Smooth muscle cell (in vitro differentiated cells): ENCODE data around the gene PARD3B. TPM values are rescaled to one million over a fixed set of nuclear protein-coding genes. Genes with fewer than 3 reads are reported as not detected.
A peak's percentile ranks its signal among the peaks of the same experiment; 100 is the strongest.

Experiments
- DNase-seq: peaks from one replicate; lab custom pipeline; 2025; ENCODE audit not compliant: unreplicated experiment; lab: John Stamatoyannopoulos, UW
- H2AFZ ChIP-seq: fragments of 200-600 bp; sonication (generic); 2 replicates; pipeline ENCODE4 v1.6.0; 2016; ENCODE audit warnings: antibody characterized with exemption, low read depth, mild to moderate bottlenecking
- H3F3A ChIP-seq: fragments of 200-600 bp; sonication (generic); 2 replicates; pipeline ENCODE4 v1.6.0; 2017; ENCODE audit warnings: antibody characterized with exemption, low read depth
- H3K27ac ChIP-seq: fragments of 200-600 bp; sonication (generic); 2 replicates; pipeline ENCODE4 v1.5.1; 2016; ENCODE audit warnings: low read depth, mild to moderate bottlenecking
- H3K27me3 ChIP-seq: fragments of 200-600 bp; sonication (generic); 2 replicates; pipeline ENCODE4 v1.6.1; 2016; ENCODE audit warnings: low read depth, mild to moderate bottlenecking
- H3K36me3 ChIP-seq: fragments of 200-600 bp; sonication (generic); 2 replicates; pipeline ENCODE4 v1.5.1; 2016; ENCODE audit warnings: low read depth
- H3K4me1 ChIP-seq: fragments of 200-600 bp; sonication (generic); 2 replicates; pipeline ENCODE4 v1.5.1; 2016; ENCODE audit warnings: low read depth
- H3K4me2 ChIP-seq: fragments of 200-600 bp; sonication (generic); 2 replicates; pipeline ENCODE4 v1.6.0; 2016; ENCODE audit warnings: mild to moderate bottlenecking
- H3K4me3 ChIP-seq: fragments of 200-600 bp; sonication (generic); 2 replicates; pipeline ENCODE4 v1.5.1; 2016; ENCODE audit warnings: mild to moderate bottlenecking
- H3K79me2 ChIP-seq: fragments of 200-600 bp; sonication (generic); 2 replicates; pipeline ENCODE4 v1.6.0; 2016; ENCODE audit warnings: low read depth, mild to moderate bottlenecking
- H3K9ac ChIP-seq: fragments of 200-600 bp; sonication (generic); 2 replicates; pipeline ENCODE4 v1.6.0; 2016; ENCODE audit warnings: low read depth
- H3K9me3 ChIP-seq: fragments of 200-600 bp; sonication (generic); replicated peaks from 2 replicates; pipeline ENCODE4 v1.5.1; 2016; ENCODE audit warnings: low read depth
- H4K20me1 ChIP-seq: fragments of 200-600 bp; sonication (generic); 2 replicates; pipeline ENCODE4 v1.6.0; 2016; ENCODE audit warnings: low read depth
- CTCF ChIP-seq: fragments of 200-600 bp; sonication (generic); IDR thresholded peaks from 2 replicates; pipeline ENCODE4 v1.5.1; 2017; ENCODE audit warnings: borderline replicate concordance, mild to moderate bottlenecking, antibody characterized with exemption; ENCODE audit not compliant: insufficient read depth, poor library complexity, severe bottlenecking
- WGBS: methylation state at CpG from one replicate; pipeline ENCODE4 v1.1.7; 2016; ENCODE audit warnings: low lambda C conversion rate; 5-methylcytosine and 5-hydroxymethylcytosine counted together
- polyA plus RNA-seq: library from polyadenylated mRNA; unstranded; fragments of >200 nt; fragmentation: Nextera tagmentation; extraction: Ambion mirVana; gene quantifications from 2 replicates; pipeline ENCODE4 v1.2.1, GENCODE V29; 2016
- total RNA-seq: library from RNA; depleted of rRNA; stranded (reverse); fragments of >200 nt; gene quantifications from 2 replicates; pipeline ENCODE4 v1.2.3, GENCODE V29; 2014

The PARD3B gene
- total and polyA plus RNA-seq, 2 experiments from 2014 or later = 3.3 to 12.2 TPM

- 72% methylated on average over 7 of the region's 7 CpGs for WGBS
- Histone ChIP-seq H2AFZ (no peak overlapping the region), H3K27ac (no peak overlapping the region), H4K20me1 (no peaks in the 10 kb centered on the region), H3K4me3 (no peak overlapping the region), H3K27me3 (no peaks in the 10 kb centered on the region), H3K36me3 (no peaks in the 10 kb centered on the region), H3K4me2 (no peak overlapping the region), H3K4me1 (no peaks in the 10 kb centered on the region), H3F3A (no peaks in the 10 kb centered on the region), H3K9ac (no peak overlapping the region), H3K9me3 (no peaks in the 10 kb centered on the region), H3K79me2 (no peaks in the 10 kb centered on the region)
- no peak for DNase-seq
- no peak for TF ChIP-seq CTCF
Measured at GRCh38 chr2:205494537-205495235, 949.4 kb downstream of the PARD3B start.

- no peak for DNase-seq
- Histone ChIP-seq H3K27me3 (no peaks in the 10 kb centered on the region), H3K36me3 (no peaks in the 10 kb centered on the region), H3K4me2 (no peak overlapping the region), H3K27ac (no peak overlapping the region), H3K4me1 (no peaks in the 10 kb centered on the region), H4K20me1 (no peaks in the 10 kb centered on the region), H3K9ac (no peak overlapping the region), H3F3A (no peaks in the 10 kb centered on the region), H3K4me3 (no peak overlapping the region), H3K9me3 (no peaks in the 10 kb centered on the region), H3K79me2 (no peaks in the 10 kb centered on the region), H2AFZ (no peak overlapping the region)
- TF ChIP-seq CTCF = no peak
- WGBS = 52% methylated on average over 1 of the region's 1 CpG
Measured at GRCh38 chr2:205495819-205496218, 950.5 kb downstream of the PARD3B start.

GRCh38 chr2:205496370-205496769, 951.1 kb downstream of the PARD3B start:
- H3K9ac ChIP-seq = no peak overlapping the region
- DNase-seq = no peak
- no peak overlapping the region for H3K4me3 ChIP-seq
- 96% methylated on average over 1 of the region's 1 CpG for WGBS
- H3K9me3 ChIP-seq = no peaks in the 10 kb centered on the region
- no peak for TF ChIP-seq CTCF
- no peak overlapping the region for H2AFZ ChIP-seq
- H3K27ac ChIP-seq = no peak overlapping the region
- H3F3A ChIP-seq = no peaks in the 10 kb centered on the region
- no peak overlapping the region for H3K4me2 ChIP-seq
- no peaks in the 10 kb centered on the region for H3K27me3 ChIP-seq
- no peaks in the 10 kb centered on the region for H3K36me3 ChIP-seq
- H3K4me1 ChIP-seq = no peaks in the 10 kb centered on the region
- no peaks in the 10 kb centered on the region for H3K79me2 ChIP-seq
- no peaks in the 10 kb centered on the region for H4K20me1 ChIP-seq

- H4K20me1 ChIP-seq = no peaks in the 10 kb centered on the region
- WGBS = 35% methylated on average over 6 of the region's 6 CpGs
- no peak overlapping the region for H3K4me3 ChIP-seq
- no peak for DNase-seq
- no peak overlapping the region for H2AFZ ChIP-seq
- H3K9me3 ChIP-seq = no peaks in the 10 kb centered on the region
- H3K36me3 ChIP-seq = no peaks in the 10 kb centered on the region
- no peaks in the 10 kb centered on the region for H3K4me1 ChIP-seq
- H3K4me2 ChIP-seq = peak overlapping the region; percentile 41
- no peak overlapping the region for H3K27ac ChIP-seq
- H3F3A ChIP-seq = no peaks in the 10 kb centered on the region
- no peak overlapping the region for H3K9ac ChIP-seq
- no peaks in the 10 kb centered on the region for H3K27me3 ChIP-seq
- no peak for TF ChIP-seq CTCF
- no peaks in the 10 kb centered on the region for H3K79me2 ChIP-seq
Measured at GRCh38 chr2:205496772-205497171, 951.5 kb downstream of the PARD3B start.
